Esophagus muscularis mucosa (tissue), 4 donors: ENCODE measurements around the gene SLCO2A1.

ENCODE experiments used
- EP300 ChIP-seq: sonication (generic); formaldehyde crosslinking; IDR thresholded peaks from one replicate; pipeline ENCODE4 v1.6.1; 2017; ENCODE audit warnings: antibody characterized with exemption
- POLR2AphosphoS5 ChIP-seq, 2 donors: sonication (generic); formaldehyde crosslinking; IDR thresholded peaks; one replicate each; pipeline ENCODE4 v1.6.1; 2017; ENCODE audit warnings: antibody characterized with exemption in 2 of 2
- TF ChIP-seq, protein P1 (sequence below), 3 experiments: fragments of 200-600 bp in 2 of 3; fragments of 450-650 bp in 1 of 3; sonication (generic) in 2 of 3; IDR thresholded peaks; one replicate each; pipeline ENCODE4 v1.5.1; 2017 to 2019; ENCODE audit warnings: antibody characterized with exemption in 3 of 3, mild to moderate bottlenecking in 2 of 3, moderate library complexity in 1 of 3

GRCh38 chr3:133979553-133979952 is 50.2 kb downstream of the SLCO2A1 start:
- TF ChIP-seq, protein P1, sequence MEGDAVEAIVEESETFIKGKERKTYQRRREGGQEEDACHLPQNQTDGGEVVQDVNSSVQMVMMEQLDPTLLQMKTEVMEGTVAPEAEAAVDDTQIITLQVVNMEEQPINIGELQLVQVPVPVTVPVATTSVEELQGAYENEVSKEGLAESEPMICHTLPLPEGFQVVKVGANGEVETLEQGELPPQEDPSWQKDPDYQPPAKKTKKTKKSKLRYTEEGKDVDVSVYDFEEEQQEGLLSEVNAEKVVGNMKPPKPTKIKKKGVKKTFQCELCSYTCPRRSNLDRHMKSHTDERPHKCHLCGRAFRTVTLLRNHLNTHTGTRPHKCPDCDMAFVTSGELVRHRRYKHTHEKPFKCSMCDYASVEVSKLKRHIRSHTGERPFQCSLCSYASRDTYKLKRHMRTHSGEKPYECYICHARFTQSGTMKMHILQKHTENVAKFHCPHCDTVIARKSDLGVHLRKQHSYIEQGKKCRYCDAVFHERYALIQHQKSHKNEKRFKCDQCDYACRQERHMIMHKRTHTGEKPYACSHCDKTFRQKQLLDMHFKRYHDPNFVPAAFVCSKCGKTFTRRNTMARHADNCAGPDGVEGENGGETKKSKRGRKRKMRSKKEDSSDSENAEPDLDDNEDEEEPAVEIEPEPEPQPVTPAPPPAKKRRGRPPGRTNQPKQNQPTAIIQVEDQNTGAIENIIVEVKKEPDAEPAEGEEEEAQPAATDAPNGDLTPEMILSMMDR (IDR thresholded peaks at IDR 0.05) = no peak
- TF ChIP-seq EP300 (no peak), POLR2AphosphoS5 (IDR thresholded peaks at IDR 0.05) (no peak)
